ENCODE results near the gene CHCHD10. TPM values are rescaled to one million over a fixed set of nuclear protein-coding genes. Genes with fewer than 3 reads are reported as not detected.

CHCHD10 gene
- total and polyA plus RNA-seq, 2 of the 4 experiments (the other 2 are of a cell fraction), result 2.2 to 11.2 TPM

DNA sequence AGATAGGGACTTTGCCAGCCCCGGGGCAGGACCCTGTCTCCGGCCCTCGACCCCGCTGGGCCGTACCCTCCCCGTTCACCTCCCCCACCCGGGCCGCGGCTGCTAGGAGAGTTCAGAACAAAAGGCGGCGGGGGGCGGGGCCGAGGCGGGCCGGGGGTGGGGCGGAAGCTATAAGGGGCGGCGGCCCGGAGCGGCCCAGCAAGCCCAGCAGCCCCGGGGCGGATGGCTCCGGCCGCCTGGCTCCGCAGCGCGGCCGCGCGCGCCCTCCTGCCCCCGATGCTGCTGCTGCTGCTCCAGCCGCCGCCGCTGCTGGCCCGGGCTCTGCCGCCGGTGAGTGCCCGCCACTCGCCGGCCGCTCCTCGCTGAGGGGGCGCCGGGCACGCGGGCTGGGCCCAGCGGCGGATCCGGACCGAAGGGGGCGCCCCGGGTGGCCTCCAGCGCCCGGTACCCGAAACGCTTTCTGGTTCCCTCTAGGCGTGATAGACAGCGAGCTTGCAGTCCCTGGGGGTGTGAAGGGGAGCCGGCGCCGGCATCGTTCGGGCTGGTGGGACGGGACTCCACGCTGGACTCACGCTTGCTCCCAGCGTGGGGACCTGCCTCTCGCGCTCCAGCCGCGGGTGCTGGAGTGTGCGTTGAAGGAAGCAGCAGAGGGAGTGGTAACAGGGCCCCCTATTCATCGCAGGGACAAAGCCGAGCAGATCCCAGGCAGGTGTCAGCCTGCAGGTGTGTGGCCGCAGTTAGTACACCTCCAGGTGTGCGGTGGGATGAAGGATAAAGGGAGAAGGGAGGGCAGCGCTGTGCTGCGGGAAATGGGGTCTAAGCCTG is 5.1 kb upstream of the CHCHD10 start, which contains the start of gene MMP11:
Gene MMP11 (plus strand): TSS at position 201 of the 825 bp plus-strand sequence. CDS start 22 bp downstream, at position 223.
- intact Hi-C loops (cut with micrococcal nuclease), result loop anchor here (5.0 to 10.0 kb wide), 2 partner anchors 74 to 182 kb away; no protein-coding TSS in a partner anchor
- BruUV-seq (replicated peaks), result no TSS peak
- H4K91ac ChIP-seq (ENCODE audit: insufficient read depth, low read depth, low read length), result peak within 1 kb of the TSS; percentile 93
- H3K4me2 ChIP-seq (ENCODE audit: low read depth, low read length), result peak within 1 kb of the TSS; percentile 77
- peak; percentile 79 for ATAC-seq (ENCODE audit: low read depth)
- dilution Hi-C loops (cut with HindIII; ENCODE audit: low sequenced_read_pairs, unreplicated experiment), result no loop called here
- H3K9ac ChIP-seq (ENCODE audit: low read depth, low read length), result peak within 1 kb of the TSS; percentile 68
- H4K20me1 ChIP-seq (ENCODE audit: insufficient read depth, low read length), result no peaks in the 10 kb centered on the region
- 0 out of 2 replicates have a peak within 1 kb of the TSS, but pooled peaks have one; percentile 38 for H3K56ac ChIP-seq (ENCODE audit: extremely low read depth, insufficient read depth, low read length)
- in situ Hi-C loops (cut with MboI; ENCODE audit: low sequenced_read_pairs), result no loop called here
- H2BK20ac ChIP-seq (ENCODE audit: low read depth, low read length), result peak within 1 kb of the TSS; percentile 13; the same call in 1 of the 2 replicates
- H4K8ac ChIP-seq (ENCODE audit: low read depth in 2 of 2, low read length in 2 of 2), result peak within 1 kb of the TSS; percentile 97
- peak within 1 kb of the TSS; percentile 99 for H2AK5ac ChIP-seq (ENCODE audit: low read depth, low read length)
- peaks cover 12% of the 10 kb centered on the region for H3K9me1 ChIP-seq (ENCODE audit: insufficient read depth, low read length)
- peaks cover 0 to 7% of the 10 kb centered on the region in 2 experiments; a peak in 1 of 4 replicates for H3K79me1 ChIP-seq (ENCODE audit: low read depth in 1 of 2, low read length in 2 of 2)
- peaks cover 25% of the 10 kb centered on the region; the same call in 1 of the 2 replicates for H3K4me1 ChIP-seq (ENCODE audit: control insufficient read depth, insufficient read depth, low read length)
- CTCF ChIA-PET, result no interaction called here
- no peaks in the 10 kb centered on the region for H3K36me3 ChIP-seq (ENCODE audit: control insufficient read depth, insufficient read depth, low read length)
- no peak for DNase-seq
- H2AK9ac ChIP-seq (replicated peaks; ENCODE audit: low read depth, low read length, poor library complexity), result peak within 1 kb of the TSS; percentile 92
- peak within 1 kb of the TSS; percentile 99 for H3K4ac ChIP-seq (ENCODE audit: low read depth, low read length)
- peak within 1 kb of the TSS; percentile 89 for H4K5ac ChIP-seq (ENCODE audit: low read depth, low read length)
- H3K18ac ChIP-seq (ENCODE audit: low read depth, low read length), result peak within 1 kb of the TSS; percentile 78; the same call in 1 of the 2 replicates
- 5% methylated on average over 9 of the region's 79 CpGs; no CpG with 5 or more reads in 1 of the 2 experiments for WGBS, 2 experiments (ENCODE audit: extremely low coverage in 2 of 2, insufficient read length in 1 of 2)
- peak within 1 kb of the TSS; percentile 97 for H2AFZ ChIP-seq (replicated peaks; ENCODE audit: low read length, poor library complexity)
- H3K27ac ChIP-seq (ENCODE audit: insufficient read depth, low read length), result peak within 1 kb of the TSS; percentile 23
- H2BK120ac ChIP-seq (ENCODE audit: low read depth, low read length), result peak within 1 kb of the TSS; percentile 44
- H2BK5ac ChIP-seq (ENCODE audit: low read depth, low read length, poor library complexity, severe bottlenecking), result no peak within 1 kb of the TSS
- TF ChIP-seq MAZ (IDR thresholded peaks at IDR 0.05; ENCODE audit: borderline replicate concordance, low read depth, low read length), result no peak
- TF ChIP-seq, protein P1, sequence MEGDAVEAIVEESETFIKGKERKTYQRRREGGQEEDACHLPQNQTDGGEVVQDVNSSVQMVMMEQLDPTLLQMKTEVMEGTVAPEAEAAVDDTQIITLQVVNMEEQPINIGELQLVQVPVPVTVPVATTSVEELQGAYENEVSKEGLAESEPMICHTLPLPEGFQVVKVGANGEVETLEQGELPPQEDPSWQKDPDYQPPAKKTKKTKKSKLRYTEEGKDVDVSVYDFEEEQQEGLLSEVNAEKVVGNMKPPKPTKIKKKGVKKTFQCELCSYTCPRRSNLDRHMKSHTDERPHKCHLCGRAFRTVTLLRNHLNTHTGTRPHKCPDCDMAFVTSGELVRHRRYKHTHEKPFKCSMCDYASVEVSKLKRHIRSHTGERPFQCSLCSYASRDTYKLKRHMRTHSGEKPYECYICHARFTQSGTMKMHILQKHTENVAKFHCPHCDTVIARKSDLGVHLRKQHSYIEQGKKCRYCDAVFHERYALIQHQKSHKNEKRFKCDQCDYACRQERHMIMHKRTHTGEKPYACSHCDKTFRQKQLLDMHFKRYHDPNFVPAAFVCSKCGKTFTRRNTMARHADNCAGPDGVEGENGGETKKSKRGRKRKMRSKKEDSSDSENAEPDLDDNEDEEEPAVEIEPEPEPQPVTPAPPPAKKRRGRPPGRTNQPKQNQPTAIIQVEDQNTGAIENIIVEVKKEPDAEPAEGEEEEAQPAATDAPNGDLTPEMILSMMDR (conservative IDR thresholded peaks at IDR 0.05; ENCODE audit: low read depth, low read length), result 0 out of 2 replicates have a peak, but pooled peaks have one; percentile 7
- no peak for TF ChIP-seq NFE2L2 (IDR thresholded peaks at IDR 0.05; ENCODE audit: low read depth, low read length)
- POLR2A ChIA-PET (ENCODE audit: unreplicated experiment), result interaction anchor here (0.5 kb wide), 1 partner anchor 24 kb away, joined by 6 read pairs; no protein-coding TSS in a partner anchor
- peak within 1 kb of the TSS; percentile 82; the same call in 1 of the 2 replicates for H3K23ac ChIP-seq (ENCODE audit: low read depth, low read length)
- H3K4me3 ChIP-seq (ENCODE audit: insufficient read depth, low read depth, low read length), result peak within 1 kb of the TSS; percentile 41
- H2BK15ac ChIP-seq (ENCODE audit: low read depth, low read length), result peak within 1 kb of the TSS; percentile 61; the same call in 1 of the 3 replicates
- H3K9me3 ChIP-seq (ENCODE audit: control insufficient read depth, insufficient read depth, low read length), result no peaks in the 10 kb centered on the region
- H3K14ac ChIP-seq (replicated peaks; ENCODE audit: low read depth, low read length), result peak within 1 kb of the TSS; percentile 97
- H3K27me3 ChIP-seq (ENCODE audit: control insufficient read depth, insufficient read depth, low read length), result no peaks in the 10 kb centered on the region

Data from IMR-90 (cell line).